Upper lobe of right lung (tissue), 1 donor: Measurements from ENCODE around the gene TRMT1. TPM values are rescaled to one million over a fixed set of nuclear protein-coding genes. Genes with fewer than 3 reads are reported as not detected.

Experiments
- ATAC-seq: fragments of 200-7000 bp; cut with Tn5 transposase; one replicate; pipeline ENCODE4 v1.9.1; 2020; ENCODE audit warnings: mild to moderate bottlenecking, moderate library complexity
- DNase-seq: peaks from one replicate; pipeline ENCODE4 v3.0.0-alpha.2; 2020
- H3K27ac ChIP-seq: fragments of 200-600 bp; one replicate; pipeline ENCODE4 v1.8.0; 2022
- H3K27me3 ChIP-seq: fragments of 200-600 bp; one replicate; pipeline ENCODE4 v1.8.0; 2022; ENCODE audit warnings: mild to moderate bottlenecking
- H3K36me3 ChIP-seq: fragments of 200-600 bp; one replicate; pipeline ENCODE4 v1.8.0; 2022
- H3K4me1 ChIP-seq: fragments of 200-600 bp; one replicate; pipeline ENCODE4 v1.8.0; 2022
- H3K4me3 ChIP-seq: fragments of 200-600 bp; one replicate; pipeline ENCODE4 v1.8.0; 2022; ENCODE audit warnings: mild to moderate bottlenecking
- H3K9me3 ChIP-seq: fragments of 200-600 bp; one replicate; pipeline ENCODE4 v1.8.0; 2022
- CTCF ChIP-seq: fragments of 200-600 bp; IDR thresholded peaks from one replicate; pipeline ENCODE4 v1.8.0; 2022; ENCODE audit warnings: antibody characterized with exemption
- intact Hi-C: fragments of 100-400 bp; cut with DNase I; formaldehyde crosslinking; loops from one replicate; pipeline ENCODE4 v1.11.0; 2022
- total RNA-seq: library from RNA; stranded (reverse); fragmentation: NEBNext Ultra II Directional; extraction: Animal tissue kit (Norgen Biotek cat#: 25700); gene quantifications from one replicate; pipeline ENCODE4 v1.2.1, GENCODE V29; 2021
- donor health status: DM: no; HTN: yes; CAD: no; lungs with severe emphysema.

The TRMT1 gene
- total RNA-seq, 1 donor from 2014 or later: 33.7 TPM

DNA sequence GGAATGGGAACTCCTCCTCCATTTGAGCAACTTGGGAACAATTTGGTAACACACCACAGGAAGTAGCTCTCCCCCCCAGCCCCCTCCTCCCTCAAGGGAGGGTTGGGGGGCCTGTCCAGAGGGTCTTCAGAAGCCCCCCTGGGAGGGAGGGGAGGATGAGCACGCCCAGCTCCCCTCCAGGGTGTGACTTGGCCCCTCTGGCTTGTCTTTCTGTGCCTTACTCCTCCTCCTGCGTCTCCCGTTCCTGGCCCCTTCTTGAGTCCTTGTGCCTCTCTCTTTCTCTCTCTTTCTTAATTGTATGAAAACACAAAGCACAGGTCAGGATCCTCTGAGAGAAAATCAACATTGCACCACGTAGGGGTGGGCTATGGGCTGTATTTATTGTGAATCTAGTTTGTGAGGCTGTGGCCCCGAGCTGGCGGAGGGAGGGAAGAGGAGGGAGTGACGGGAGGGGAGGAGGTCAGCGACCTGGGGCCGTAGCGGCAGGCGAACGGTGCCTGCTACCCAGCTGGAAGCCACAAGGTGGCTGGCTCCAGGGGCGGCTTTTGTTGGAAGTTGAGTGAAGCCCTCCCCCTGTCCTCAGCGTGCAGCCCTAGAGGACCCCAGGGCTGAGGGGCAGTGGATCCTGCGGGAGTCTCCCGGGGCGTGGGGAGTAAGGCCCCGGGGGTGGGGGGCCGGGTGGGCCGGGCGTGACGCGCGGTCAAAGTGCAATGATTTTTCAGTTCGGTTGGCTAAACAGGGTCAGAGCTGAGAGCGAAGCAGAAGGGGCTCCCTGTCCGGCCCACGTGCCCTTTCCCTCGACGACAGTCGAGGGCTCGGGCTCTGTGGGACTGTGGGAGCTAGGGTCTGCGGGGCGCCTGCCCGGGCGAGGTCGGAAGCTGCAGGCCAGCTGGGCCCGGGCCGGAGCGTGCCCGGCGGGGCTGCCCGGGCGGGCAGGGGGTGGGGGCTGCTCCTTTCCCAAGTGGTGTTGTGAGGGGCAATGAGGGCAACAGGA lies 20.3 kb downstream of the TRMT1 start:
- no peak for ATAC-seq
- Histone ChIP-seq H3K36me3 (peaks cover 9% of the 10 kb centered on the region), H3K4me3 (peak overlapping the region; percentile 13), H3K9me3 (no peaks in the 10 kb centered on the region), H3K27ac (peak overlapping the region; percentile 17), H3K4me1 (peaks cover 57% of the 10 kb centered on the region), H3K27me3 (no peaks in the 10 kb centered on the region)
- intact Hi-C loops: loop anchor here (10.0 kb wide), 2 partner anchors 71 to 121 kb away; no protein-coding TSS in a partner anchor
- DNase-seq: no peak
- TF ChIP-seq CTCF: no peak

GRCh38 chr19:13095393-13095784 lies 21.2 kb downstream of the TRMT1 start:
- no peaks in the 10 kb centered on the region for H3K9me3 ChIP-seq
- H3K27ac ChIP-seq: peak overlapping the region; percentile 51
- peaks cover 14% of the 10 kb centered on the region for H3K36me3 ChIP-seq
- TF ChIP-seq CTCF: no peak
- peak overlapping the region; percentile 23 for H3K4me3 ChIP-seq
- H3K27me3 ChIP-seq: no peaks in the 10 kb centered on the region
- intact Hi-C loops: loop anchor here (10.0 kb wide), 2 partner anchors 71 to 121 kb away; no protein-coding TSS in a partner anchor
- peaks cover 57% of the 10 kb centered on the region for H3K4me1 ChIP-seq
- no peak for DNase-seq
- ATAC-seq: no peak

GRCh38 chr19:13094771-13095392 lies 21.7 kb downstream of the TRMT1 start:
- H3K4me3 ChIP-seq: peak overlapping the region; percentile 23
- H3K36me3 ChIP-seq: peaks cover 14% of the 10 kb centered on the region
- DNase-seq (no peak), ATAC-seq (no peak)
- peaks cover 54% of the 10 kb centered on the region for H3K4me1 ChIP-seq
- intact Hi-C loops: loop anchor here (10.0 kb wide), 2 partner anchors 70 to 120 kb away; no protein-coding TSS in a partner anchor
- H3K27me3 ChIP-seq: no peaks in the 10 kb centered on the region
- no peak overlapping the region for H3K27ac ChIP-seq
- TF ChIP-seq CTCF: no peak
- H3K9me3 ChIP-seq: no peaks in the 10 kb centered on the region

DNA sequence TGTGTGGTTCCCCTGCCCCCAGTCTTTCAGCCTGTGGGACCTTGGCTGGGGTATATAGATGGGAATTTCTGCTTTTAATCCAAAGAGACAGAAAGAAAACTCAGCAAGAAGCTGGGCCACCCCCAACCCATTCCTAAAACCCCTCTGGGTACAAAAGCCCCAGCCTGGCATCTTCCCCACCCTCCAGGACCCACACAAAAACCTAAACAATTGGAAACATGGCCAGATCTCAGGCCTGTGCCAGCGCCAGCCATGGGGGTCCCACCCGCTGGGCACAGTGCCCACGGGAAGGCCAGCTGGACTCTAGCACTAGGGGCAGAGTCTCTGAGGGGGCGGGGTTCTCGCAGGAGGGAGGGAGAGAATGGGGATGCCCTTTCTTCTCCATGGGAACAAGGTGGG lies 22.4 kb downstream of the TRMT1 start:
- DNase-seq: no peak
- Histone ChIP-seq H3K27ac (peak overlapping the region; percentile 72), H3K4me1 (peaks cover 49% of the 10 kb centered on the region), H3K9me3 (no peaks in the 10 kb centered on the region), H3K4me3 (no peak overlapping the region), H3K27me3 (no peaks in the 10 kb centered on the region), H3K36me3 (peaks cover 14% of the 10 kb centered on the region)
- no peak for TF ChIP-seq CTCF
- no peak for ATAC-seq
- intact Hi-C loops: loop anchor here (10.0 kb wide), 2 partner anchors 69 to 119 kb away; no protein-coding TSS in a partner anchor

GRCh38 chr19:13093407-13094105 lies 23.0 kb downstream of the TRMT1 start:
- ATAC-seq: peak; percentile 80
- peak; percentile 92 for TF ChIP-seq CTCF
- peaks cover 44% of the 10 kb centered on the region for H3K4me1 ChIP-seq
- peaks cover 14% of the 10 kb centered on the region for H3K36me3 ChIP-seq
- intact Hi-C loops: loop anchor here (10.0 kb wide), 2 partner anchors 69 to 119 kb away; no protein-coding TSS in a partner anchor
- no peaks in the 10 kb centered on the region for H3K9me3 ChIP-seq
- H3K4me3 ChIP-seq: no peak overlapping the region
- DNase-seq: peak; percentile 88
- peak overlapping the region; percentile 72 for H3K27ac ChIP-seq
- no peaks in the 10 kb centered on the region for H3K27me3 ChIP-seq
